Astrocyte (in vitro differentiated cells and primary cell): ENCODE results near the gene FER1L5.

Experiments used
- EZH2 ChIP-seq: IDR thresholded peaks from 2 replicates; pipeline ENCODE4 v1.6.1; 2012; ENCODE audit warnings: mild to moderate bottlenecking, low read length, inconsistent platforms; ENCODE audit not compliant: insufficient read depth
- TF ChIP-seq, protein P1 (sequence below): IDR thresholded peaks from 2 replicates; pipeline ENCODE4 v1.5.1; 2011; ENCODE audit warnings: low read depth, mild to moderate bottlenecking, inconsistent platforms, low read length, moderate library complexity; ENCODE audit not compliant: insufficient read depth

GRCh38 chr2:96599941-96600340, 42.6 kb upstream of the FER1L5 start:
- TF ChIP-seq, protein P1, sequence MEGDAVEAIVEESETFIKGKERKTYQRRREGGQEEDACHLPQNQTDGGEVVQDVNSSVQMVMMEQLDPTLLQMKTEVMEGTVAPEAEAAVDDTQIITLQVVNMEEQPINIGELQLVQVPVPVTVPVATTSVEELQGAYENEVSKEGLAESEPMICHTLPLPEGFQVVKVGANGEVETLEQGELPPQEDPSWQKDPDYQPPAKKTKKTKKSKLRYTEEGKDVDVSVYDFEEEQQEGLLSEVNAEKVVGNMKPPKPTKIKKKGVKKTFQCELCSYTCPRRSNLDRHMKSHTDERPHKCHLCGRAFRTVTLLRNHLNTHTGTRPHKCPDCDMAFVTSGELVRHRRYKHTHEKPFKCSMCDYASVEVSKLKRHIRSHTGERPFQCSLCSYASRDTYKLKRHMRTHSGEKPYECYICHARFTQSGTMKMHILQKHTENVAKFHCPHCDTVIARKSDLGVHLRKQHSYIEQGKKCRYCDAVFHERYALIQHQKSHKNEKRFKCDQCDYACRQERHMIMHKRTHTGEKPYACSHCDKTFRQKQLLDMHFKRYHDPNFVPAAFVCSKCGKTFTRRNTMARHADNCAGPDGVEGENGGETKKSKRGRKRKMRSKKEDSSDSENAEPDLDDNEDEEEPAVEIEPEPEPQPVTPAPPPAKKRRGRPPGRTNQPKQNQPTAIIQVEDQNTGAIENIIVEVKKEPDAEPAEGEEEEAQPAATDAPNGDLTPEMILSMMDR, result no peak
- TF ChIP-seq EZH2, result no peak
